Measurements from ENCODE around the gene ROBO1.

ROBO1 gene

GRCh38 chr3:79664455-79664854 is 103.3 kb downstream of the ROBO1 start:
- Histone ChIP-seq H3K9ac (ENCODE audit: low read length) (no peak overlapping the region), H3F3A (ENCODE audit: insufficient read depth, low read length) (no peaks in the 10 kb centered on the region), H3K9me2 (replicated peaks; ENCODE audit: insufficient read depth, low read length) (no peaks in the 10 kb centered on the region), H3K9me3 (replicated peaks; ENCODE audit: insufficient read depth, low read length) (no peaks in the 10 kb centered on the region; the same call in 1 of the 2 replicates), H3K4me1 (ENCODE audit: low read length) (no peaks in the 10 kb centered on the region), H4K20me1 (ENCODE audit: insufficient read depth, low read length) (no peaks in the 10 kb centered on the region), H3K27me3 (replicated peaks; ENCODE audit: insufficient read depth, low read length) (no peaks in the 10 kb centered on the region), H3K79me2 (ENCODE audit: low read length) (no peaks in the 10 kb centered on the region), H2AFZ (ENCODE audit: low read length) (no peak overlapping the region), H3K36me3 (replicated peaks; ENCODE audit: insufficient read depth, low read length) (no peaks in the 10 kb centered on the region), H3K27ac (ENCODE audit: low read length) (no peak overlapping the region), H3K4me3 (ENCODE audit: low read length) (no peak overlapping the region), H3K4me2 (ENCODE audit: low read depth, low read length) (no peak overlapping the region)
- no peak for TF ChIP-seq CTCF (IDR thresholded peaks at IDR 0.05; ENCODE audit: low read length)
- no peak for DNase-seq

GRCh38 chr3:79661896-79662295 is 105.9 kb downstream of the ROBO1 start:
- Histone ChIP-seq H4K20me1 (ENCODE audit: insufficient read depth, low read length) (no peaks in the 10 kb centered on the region), H3K36me3 (replicated peaks; ENCODE audit: insufficient read depth, low read length) (no peaks in the 10 kb centered on the region), H2AFZ (ENCODE audit: low read length) (no peak overlapping the region), H3K9ac (ENCODE audit: low read length) (no peak overlapping the region), H3K4me1 (ENCODE audit: low read length) (no peaks in the 10 kb centered on the region), H3K27ac (ENCODE audit: low read length) (no peak overlapping the region), H3K9me2 (replicated peaks; ENCODE audit: insufficient read depth, low read length) (no peaks in the 10 kb centered on the region), H3K27me3 (replicated peaks; ENCODE audit: insufficient read depth, low read length) (no peaks in the 10 kb centered on the region), H3K4me2 (ENCODE audit: low read depth, low read length) (no peak overlapping the region), H3K4me3 (ENCODE audit: low read length) (no peak overlapping the region), H3F3A (ENCODE audit: insufficient read depth, low read length) (no peaks in the 10 kb centered on the region), H3K9me3 (replicated peaks; ENCODE audit: insufficient read depth, low read length) (no peaks in the 10 kb centered on the region; the same call in 1 of the 2 replicates), H3K79me2 (ENCODE audit: low read length) (no peaks in the 10 kb centered on the region)
- TF ChIP-seq CTCF (IDR thresholded peaks at IDR 0.05; ENCODE audit: low read length) = no peak
- TF ChIP-seq EZH2 (optimal IDR thresholded peaks at IDR 0.05; ENCODE audit: low read depth, low read length) = no peak
- no peak for TF ChIP-seq EZH2phosphoT487 (IDR thresholded peaks at IDR 0.05; ENCODE audit: low read length)
- no peak for DNase-seq

- Histone ChIP-seq H4K20me1 (ENCODE audit: insufficient read depth, low read length) (no peaks in the 10 kb centered on the region), H3K4me3 (ENCODE audit: low read length) (no peak overlapping the region), H3K36me3 (replicated peaks; ENCODE audit: insufficient read depth, low read length) (no peaks in the 10 kb centered on the region), H3K4me1 (ENCODE audit: low read length) (no peaks in the 10 kb centered on the region), H3K27me3 (replicated peaks; ENCODE audit: insufficient read depth, low read length) (no peaks in the 10 kb centered on the region), H3K4me2 (ENCODE audit: low read depth, low read length) (no peak overlapping the region), H3K79me2 (ENCODE audit: low read length) (no peaks in the 10 kb centered on the region), H3K9ac (ENCODE audit: low read length) (no peak overlapping the region), H2AFZ (ENCODE audit: low read length) (no peak overlapping the region), H3K9me2 (replicated peaks; ENCODE audit: insufficient read depth, low read length) (no peaks in the 10 kb centered on the region), H3K9me3 (replicated peaks; ENCODE audit: insufficient read depth, low read length) (no peaks in the 10 kb centered on the region), H3K27ac (ENCODE audit: low read length) (no peak overlapping the region), H3F3A (ENCODE audit: insufficient read depth, low read length) (no peaks in the 10 kb centered on the region)
- no peak for DNase-seq
- TF ChIP-seq EZH2phosphoT487 (IDR thresholded peaks at IDR 0.05; ENCODE audit: low read length) (no peak), EZH2 (optimal IDR thresholded peaks at IDR 0.05; ENCODE audit: low read depth, low read length) (no peak), CTCF (IDR thresholded peaks at IDR 0.05; ENCODE audit: low read length) (no peak)
Measured at GRCh38 chr3:79657076-79657475, 110.7 kb downstream of the ROBO1 start.

Data from MM.1S (cell line).